Mesenchymal stem cell (in vitro differentiated cells and primary cell): ENCODE results near the gene TMEM86B.
A peak's percentile ranks its signal among the peaks of the same experiment; 100 is the strongest.
"Not testable (repeated sequence)": the region's sequence is repeated elsewhere in the genome, so short reads cannot be mapped to it uniquely, and the experiment has no call there.

Source experiments
- DNase-seq: peaks from one replicate; pipeline ENCODE4 v3.0.0-alpha.2; 2013
- H2AFZ ChIP-seq: one replicate; pipeline ENCODE4 v1.6.1; 2013; ENCODE audit warnings: low read depth, mild to moderate bottlenecking, control low read depth, inconsistent platforms, low read length, moderate library complexity
- H2AK5ac ChIP-seq: 2 replicates; pipeline ENCODE4 v1.6.1; 2013; ENCODE audit warnings: low read length, moderate library complexity, mild to moderate bottlenecking, inconsistent platforms; ENCODE audit not compliant: severe bottlenecking
- H2BK120ac ChIP-seq: one replicate; pipeline ENCODE4 v1.6.1; 2013; ENCODE audit warnings: low read depth, mild to moderate bottlenecking, inconsistent platforms, low read length, moderate library complexity
- H2BK12ac ChIP-seq, 2 experiments: one replicate each; pipeline ENCODE4 v1.6.1; 2013; ENCODE audit warnings: inconsistent platforms in 2 of 2, low read length in 2 of 2, mild to moderate bottlenecking in 2 of 2, moderate library complexity in 2 of 2, control low read depth in 1 of 2
- H2BK15ac ChIP-seq: one replicate; pipeline ENCODE4 v1.6.1; 2013; ENCODE audit warnings: mild to moderate bottlenecking, low read depth, inconsistent platforms; ENCODE audit not compliant: poor library complexity, severe bottlenecking
- H2BK5ac ChIP-seq: 2 replicates; pipeline ENCODE4 v1.6.1; 2013; ENCODE audit warnings: low read depth, mild to moderate bottlenecking, low read length, control low read depth, inconsistent platforms; ENCODE audit not compliant: poor library complexity, severe bottlenecking
- H3K14ac ChIP-seq, 2 experiments: one replicate each; pipeline ENCODE4 v1.6.1; 2013; ENCODE audit warnings: inconsistent platforms in 2 of 2, low read length in 2 of 2, control low read depth in 1 of 2, mild to moderate bottlenecking in 1 of 2, moderate library complexity in 1 of 2
- H3K18ac ChIP-seq, 2 experiments: one replicate each; pipeline ENCODE4 v1.6.1; 2013; ENCODE audit warnings: inconsistent platforms in 2 of 2, low read length in 2 of 2, control low read depth in 1 of 2, low read depth in 1 of 2, mild to moderate bottlenecking in 1 of 2
- H3K23ac ChIP-seq, 2 experiments: one replicate each; pipeline ENCODE4 v1.6.1; 2013; ENCODE audit warnings: inconsistent platforms in 2 of 2, low read length in 2 of 2, mild to moderate bottlenecking in 2 of 2, moderate library complexity in 2 of 2, control low read depth in 1 of 2
- H3K27ac ChIP-seq: 2 replicates; pipeline ENCODE4 v1.5.1; 2013; ENCODE audit warnings: mild to moderate bottlenecking, moderate library complexity, low read length, control low read depth, inconsistent platforms; ENCODE audit not compliant: poor library complexity, severe bottlenecking
- H3K27me3 ChIP-seq, 2 experiments: 2 replicates each; pipeline versions ENCODE4 v1.6.1 to v1.7.0; 2013; ENCODE audit warnings: low read length in 2 of 2, mild to moderate bottlenecking in 2 of 2, moderate library complexity in 2 of 2, control low read depth in 1 of 2, inconsistent platforms in 1 of 2; ENCODE audit not compliant: control insufficient read depth in 1 of 2, insufficient read depth in 1 of 2
- H3K36me3 ChIP-seq, 2 experiments: 2 replicates each; pipeline versions ENCODE4 v1.6.1 to v1.7.0; 2013; ENCODE audit warnings: low read length in 2 of 2, control low read depth in 1 of 2, inconsistent platforms in 1 of 2, low read depth in 1 of 2, mild to moderate bottlenecking in 1 of 2; ENCODE audit not compliant: insufficient read depth in 2 of 2, control insufficient read depth in 1 of 2
- H3K4ac ChIP-seq, 2 experiments: one replicate each; pipeline ENCODE4 v1.6.1; 2013; ENCODE audit warnings: inconsistent platforms in 2 of 2, low read length in 2 of 2, mild to moderate bottlenecking in 2 of 2, moderate library complexity in 2 of 2, control low read depth in 1 of 2, low read depth in 1 of 2
- H3K4me1 ChIP-seq: 2 replicates; pipeline ENCODE4 v1.6.1; 2013; ENCODE audit warnings: low read depth, low read length, control low read depth; ENCODE audit not compliant: control insufficient read depth, insufficient read depth
- H3K4me2 ChIP-seq: 2 replicates; pipeline ENCODE4 v1.6.1; 2013; ENCODE audit warnings: low read length, mild to moderate bottlenecking, inconsistent platforms; ENCODE audit not compliant: poor library complexity, severe bottlenecking
- H3K4me3 ChIP-seq, 2 experiments: 2 replicates each; pipeline versions ENCODE4 v1.5.1 to v1.7.0; 2013; ENCODE audit warnings: low read length in 2 of 2, mild to moderate bottlenecking in 2 of 2, control low read depth in 1 of 2, low read depth in 1 of 2; ENCODE audit not compliant: insufficient read depth in 1 of 2
- H3K79me1 ChIP-seq: replicated peaks from 2 replicates; pipeline ENCODE4 v1.6.1; 2013; ENCODE audit warnings: mild to moderate bottlenecking, control low read depth, low read length, inconsistent platforms; ENCODE audit not compliant: poor library complexity, severe bottlenecking
- H3K9ac ChIP-seq: 2 replicates; pipeline ENCODE4 v1.7.0; 2013; ENCODE audit warnings: mild to moderate bottlenecking, low read length, moderate library complexity
- H3K9me3 ChIP-seq: 2 replicates; pipeline ENCODE4 v1.7.0; 2013; ENCODE audit warnings: mild to moderate bottlenecking, low read length; ENCODE audit not compliant: control insufficient read depth
- H4K8ac ChIP-seq: one replicate; pipeline ENCODE4 v1.6.1; 2013; ENCODE audit warnings: inconsistent platforms, mild to moderate bottlenecking, low read length, moderate library complexity
- H4K91ac ChIP-seq: one replicate; pipeline ENCODE4 v1.6.1; 2013; ENCODE audit warnings: mild to moderate bottlenecking, low read length, inconsistent platforms
- WGBS: methylation state at CpG from one replicate; pipeline ENCODE4 v1.1.7; 2013; ENCODE audit warnings: mixed read lengths; 5-methylcytosine and 5-hydroxymethylcytosine counted together

Gene TMEM86B

GRCh38 chr19:55206664-55207500 is 21.7 kb downstream of the TMEM86B start:
- H2BK12ac ChIP-seq: peak overlapping the region in 1 of 2 experiments; percentile 15
- H2BK5ac ChIP-seq: no peak overlapping the region
- H3K36me3 ChIP-seq: peaks cover 0 to 19% of the 10 kb centered on the region in 2 experiments
- peak; percentile 90 for DNase-seq
- no peaks in the 10 kb centered on the region for H3K9me3 ChIP-seq
- H3K23ac ChIP-seq: no peak overlapping the region
- H2BK15ac ChIP-seq: peak overlapping the region; percentile 90
- H3K4me3 ChIP-seq: peak overlapping the region in 1 of 2 experiments; percentile 81
- peak overlapping the region in 1 of 2 experiments; percentile 54 for H3K18ac ChIP-seq
- H3K27ac ChIP-seq: no peak overlapping the region
- no peak overlapping the region for H2AK5ac ChIP-seq
- peak overlapping the region; percentile 62 for H4K8ac ChIP-seq
- H2AFZ ChIP-seq: no peak overlapping the region
- H4K91ac ChIP-seq: no peak overlapping the region
- H3K14ac ChIP-seq: no peak overlapping the region
- H3K4me1 ChIP-seq: peaks cover 25% of the 10 kb centered on the region
- peak overlapping the region; percentile 70 for H3K4me2 ChIP-seq
- H3K4ac ChIP-seq: no peak overlapping the region
- no peaks in the 10 kb centered on the region for H3K79me1 ChIP-seq
- WGBS: 35% methylated on average over 29 of the region's 29 CpGs
- H3K27me3 ChIP-seq: peaks cover 0 to 7% of the 10 kb centered on the region in 2 experiments
- peak overlapping the region; percentile 85 for H2BK120ac ChIP-seq
- peak overlapping the region; percentile 85 for H3K9ac ChIP-seq

GRCh38 chr19:55202199-55202598 is 26.4 kb downstream of the TMEM86B start:
- peak; percentile 14 for DNase-seq
- not testable (repeated sequence) for H3K9me3 ChIP-seq, H2BK120ac ChIP-seq, H2AK5ac ChIP-seq, H3K4ac ChIP-seq, H2BK12ac ChIP-seq, H4K91ac ChIP-seq, H3K9ac ChIP-seq, H3K18ac ChIP-seq, H2BK5ac ChIP-seq, H3K4me3 ChIP-seq, H3K4me1 ChIP-seq, H3K27me3 ChIP-seq, H3K14ac ChIP-seq, H2AFZ ChIP-seq, H3K79me1 ChIP-seq, H3K4me2 ChIP-seq, H2BK15ac ChIP-seq, H3K27ac ChIP-seq, H4K8ac ChIP-seq, H3K23ac ChIP-seq
- 72% methylated on average over 3 of the region's 10 CpGs for WGBS
- H3K36me3 ChIP-seq: peaks cover 0 to 49% of the 10 kb centered on the region in 2 experiments

GRCh38 chr19:55199620-55200204 is 28.9 kb downstream of the TMEM86B start:
- WGBS: 74% methylated on average over 5 of the region's 5 CpGs
- H2BK12ac ChIP-seq: no peak overlapping the region

GRCh38 chr19:55198651-55199050 is 29.9 kb downstream of the TMEM86B start:
- H3K4me1 ChIP-seq: no peaks in the 10 kb centered on the region
- H2BK15ac ChIP-seq: no peak overlapping the region
- H3K23ac ChIP-seq: no peak overlapping the region
- H3K4me3 ChIP-seq: no peak overlapping the region
- H3K36me3 ChIP-seq: peaks cover 0 to 44% of the 10 kb centered on the region in 2 experiments
- H2BK120ac ChIP-seq: no peak overlapping the region
- no peak overlapping the region for H2AFZ ChIP-seq
- no peak overlapping the region for H4K91ac ChIP-seq
- no peaks in the 10 kb centered on the region for H3K9me3 ChIP-seq
- H3K27ac ChIP-seq: no peak overlapping the region
- no peak overlapping the region for H2BK12ac ChIP-seq
- no peak overlapping the region for H2AK5ac ChIP-seq
- 79% methylated on average over 5 of the region's 5 CpGs for WGBS
- H3K4me2 ChIP-seq: no peak overlapping the region
- H3K27me3 ChIP-seq: no peaks in the 10 kb centered on the region
- H3K14ac ChIP-seq: no peak overlapping the region
- H2BK5ac ChIP-seq: no peak overlapping the region
- no peak overlapping the region for H3K18ac ChIP-seq
- no peak overlapping the region for H4K8ac ChIP-seq
- no peaks in the 10 kb centered on the region for H3K79me1 ChIP-seq
- no peak overlapping the region for H3K9ac ChIP-seq
- no peak overlapping the region for H3K4ac ChIP-seq
- DNase-seq: no peak

More at GRCh38 chr19:55199620-55200204, 28.9 kb downstream of the TMEM86B start:
- peaks cover 0 to 50% of the 10 kb centered on the region in 2 experiments for H3K36me3 ChIP-seq
- H2AK5ac ChIP-seq: no peak overlapping the region
- H3K9ac ChIP-seq: no peak overlapping the region
- H3K9me3 ChIP-seq: no peaks in the 10 kb centered on the region
- H3K4me2 ChIP-seq: no peak overlapping the region
- H3K23ac ChIP-seq: no peak overlapping the region
- no peak overlapping the region for H3K27ac ChIP-seq
- no peak overlapping the region for H4K8ac ChIP-seq
- H2AFZ ChIP-seq: no peak overlapping the region
- H3K79me1 ChIP-seq: no peaks in the 10 kb centered on the region
- no peak overlapping the region for H2BK120ac ChIP-seq
- H3K27me3 ChIP-seq: peaks cover 0 to under 1% of the 10 kb centered on the region in 2 experiments
- no peak overlapping the region for H3K18ac ChIP-seq
- no peak for DNase-seq
- no peak overlapping the region for H4K91ac ChIP-seq
- H2BK15ac ChIP-seq: no peak overlapping the region
- H3K4me3 ChIP-seq: no peak overlapping the region
- H3K14ac ChIP-seq: no peak overlapping the region
- no peaks in the 10 kb centered on the region for H3K4me1 ChIP-seq
- H3K4ac ChIP-seq: no peak overlapping the region
- H2BK5ac ChIP-seq: no peak overlapping the region
